T-helper 1 cell treated with Interleukin-12 subunit alpha and Interleukin-12 subunit beta and Interleukin-4 antibody, amounts not matched to agents 30 μg/mL and 1 μg/mL, for 36 hours (primary cell): Measurements from ENCODE around the gene FAM120A.

Source experiments
- H3K27ac Mint-ChIP-seq: one replicate; pipeline ENCODE4 v1.8.0; 2021; ENCODE audit warnings: mild to moderate bottlenecking, mixed read lengths
- H3K27me3 Mint-ChIP-seq: one replicate; pipeline ENCODE4 v1.8.0; 2021; ENCODE audit warnings: low read depth, mixed read lengths
- H3K36me3 Mint-ChIP-seq: one replicate; pipeline ENCODE4 v1.8.0; 2021; ENCODE audit warnings: low read depth, mixed read lengths
- H3K4me1 Mint-ChIP-seq: one replicate; pipeline ENCODE4 v1.8.0; 2021; ENCODE audit warnings: low read depth, mixed read lengths
- H3K4me3 Mint-ChIP-seq: one replicate; pipeline ENCODE4 v1.8.0; 2021; ENCODE audit warnings: mild to moderate bottlenecking, moderate library complexity, mixed read lengths
- H3K9me3 Mint-ChIP-seq: one replicate; pipeline ENCODE4 v1.8.0; 2021; ENCODE audit warnings: mixed read lengths

FAM120A gene

GRCh38 chr9:93576258-93577077, 125.0 kb downstream of the FAM120A start, which contains the start of gene PHF2:
Gene PHF2, plus strand, starts transcription at chr9:93576584. Its CDS starts 190 bp downstream, at chr9:93576774.
- peak within 1 kb of the TSS; percentile 93 for H3K4me3 Mint-ChIP-seq
- H3K27me3 Mint-ChIP-seq = no peaks in the 10 kb centered on the region
- no peaks in the 10 kb centered on the region for H3K9me3 Mint-ChIP-seq
- peaks cover 3% of the 10 kb centered on the region for H3K36me3 Mint-ChIP-seq
- H3K27ac Mint-ChIP-seq = peak within 1 kb of the TSS; percentile 93
- peaks cover 25% of the 10 kb centered on the region for H3K4me1 Mint-ChIP-seq

GRCh38 chr9:93577078-93577974, 125.8 kb downstream of the FAM120A start:
- peak overlapping the region; percentile 87 for H3K4me3 Mint-ChIP-seq
- H3K4me1 Mint-ChIP-seq = peaks cover 25% of the 10 kb centered on the region
- no peaks in the 10 kb centered on the region for H3K9me3 Mint-ChIP-seq
- peaks cover 3% of the 10 kb centered on the region for H3K36me3 Mint-ChIP-seq
- peak overlapping the region; percentile 83 for H3K27ac Mint-ChIP-seq
- no peaks in the 10 kb centered on the region for H3K27me3 Mint-ChIP-seq

GRCh38 chr9:93577975-93578682, 126.6 kb downstream of the FAM120A start:
- peaks cover 25% of the 10 kb centered on the region for H3K4me1 Mint-ChIP-seq
- peak overlapping the region; percentile 87 for H3K4me3 Mint-ChIP-seq
- no peaks in the 10 kb centered on the region for H3K27me3 Mint-ChIP-seq
- peaks cover 9% of the 10 kb centered on the region for H3K36me3 Mint-ChIP-seq
- peaks cover 8% of the 10 kb centered on the region for H3K9me3 Mint-ChIP-seq
- peak overlapping the region; percentile 83 for H3K27ac Mint-ChIP-seq

- H3K27me3 Mint-ChIP-seq = no peaks in the 10 kb centered on the region
- peaks cover 12% of the 10 kb centered on the region for H3K9me3 Mint-ChIP-seq
- peak overlapping the region; percentile 18 for H3K4me3 Mint-ChIP-seq
- H3K36me3 Mint-ChIP-seq = peaks cover 11% of the 10 kb centered on the region
- H3K27ac Mint-ChIP-seq = no peak overlapping the region
- H3K4me1 Mint-ChIP-seq = peaks cover 23% of the 10 kb centered on the region
These were observed 127.4 kb downstream of the FAM120A start for GRCh38 chr9:93578844-93579243.

GRCh38 chr9:93579711-93580516, 128.4 kb downstream of the FAM120A start:
- H3K27me3 Mint-ChIP-seq = no peaks in the 10 kb centered on the region
- H3K27ac Mint-ChIP-seq = no peak overlapping the region
- peaks cover 16% of the 10 kb centered on the region for H3K36me3 Mint-ChIP-seq
- peaks cover 21% of the 10 kb centered on the region for H3K4me1 Mint-ChIP-seq
- H3K4me3 Mint-ChIP-seq = no peak overlapping the region
- H3K9me3 Mint-ChIP-seq = peaks cover 22% of the 10 kb centered on the region

- H3K36me3 Mint-ChIP-seq = peaks cover 23% of the 10 kb centered on the region
- H3K4me1 Mint-ChIP-seq = peaks cover 16% of the 10 kb centered on the region
- no peaks in the 10 kb centered on the region for H3K27me3 Mint-ChIP-seq
- H3K4me3 Mint-ChIP-seq = no peak overlapping the region
- peaks cover 28% of the 10 kb centered on the region for H3K9me3 Mint-ChIP-seq
- H3K27ac Mint-ChIP-seq = no peak overlapping the region
These were observed 129.3 kb downstream of the FAM120A start for GRCh38 chr9:93580654-93581380.

- Mint-ChIP-seq H3K4me3 (no peak overlapping the region), H3K27ac (no peak overlapping the region), H3K4me1 (peaks cover 18% of the 10 kb centered on the region), H3K36me3 (peaks cover 23% of the 10 kb centered on the region), H3K27me3 (no peaks in the 10 kb centered on the region), H3K9me3 (peaks cover 28% of the 10 kb centered on the region)
These were observed 130.6 kb downstream of the FAM120A start for GRCh38 chr9:93582115-93582514.

- Mint-ChIP-seq H3K27me3 (no peaks in the 10 kb centered on the region), H3K36me3 (peaks cover 22% of the 10 kb centered on the region), H3K27ac (no peak overlapping the region), H3K4me1 (peaks cover 17% of the 10 kb centered on the region), H3K4me3 (no peak overlapping the region), H3K9me3 (peaks cover 28% of the 10 kb centered on the region)
These were observed 131.1 kb downstream of the FAM120A start for GRCh38 chr9:93582550-93582949.

GRCh38 chr9:93585259-93585658, 133.8 kb downstream of the FAM120A start:
- Mint-ChIP-seq H3K27ac (no peak overlapping the region), H3K4me3 (no peak overlapping the region), H3K36me3 (peaks cover 21% of the 10 kb centered on the region), H3K4me1 (peaks cover 13% of the 10 kb centered on the region), H3K27me3 (no peaks in the 10 kb centered on the region), H3K9me3 (peaks cover 28% of the 10 kb centered on the region)

GRCh38 chr9:93585695-93586094, 134.2 kb downstream of the FAM120A start:
- H3K4me1 Mint-ChIP-seq = peaks cover 11% of the 10 kb centered on the region
- peaks cover 21% of the 10 kb centered on the region for H3K36me3 Mint-ChIP-seq
- H3K4me3 Mint-ChIP-seq = no peak overlapping the region
- peaks cover 28% of the 10 kb centered on the region for H3K9me3 Mint-ChIP-seq
- H3K27ac Mint-ChIP-seq = no peak overlapping the region
- H3K27me3 Mint-ChIP-seq = no peaks in the 10 kb centered on the region

- Mint-ChIP-seq H3K27ac (no peak overlapping the region), H3K9me3 (peaks cover 28% of the 10 kb centered on the region), H3K27me3 (no peaks in the 10 kb centered on the region), H3K36me3 (peaks cover 21% of the 10 kb centered on the region), H3K4me3 (no peak overlapping the region), H3K4me1 (peaks cover 11% of the 10 kb centered on the region)
These were observed 135.0 kb downstream of the FAM120A start for GRCh38 chr9:93586290-93587057.

GRCh38 chr9:93587284-93587650, 135.8 kb downstream of the FAM120A start:
- Mint-ChIP-seq H3K27ac (no peak overlapping the region), H3K36me3 (peaks cover 21% of the 10 kb centered on the region), H3K9me3 (peaks cover 28% of the 10 kb centered on the region), H3K4me3 (no peak overlapping the region), H3K27me3 (no peaks in the 10 kb centered on the region), H3K4me1 (peaks cover 11% of the 10 kb centered on the region)
